Prostate gland (tissue), 2 donors: ENCODE results near the gene KLHL18. TPM values are rescaled to one million over a fixed set of nuclear protein-coding genes. Genes with fewer than 3 reads are reported as not detected.
A peak's percentile ranks its signal among the peaks of the same experiment; 100 is the strongest.

ENCODE experiments used
- DNase-seq: peaks from one replicate; pipeline ENCODE4 v3.0.0-alpha.2; 2019; ENCODE audit warnings: low spot score
- H3K27ac ChIP-seq, 2 donors: fragments of 200-600 bp; sonication (generic); 2 replicates each; pipeline ENCODE4 v1.5.1; 2017 to 2019
- H3K27me3 ChIP-seq: fragments of 200-600 bp; sonication (generic); replicated peaks from 2 replicates; pipeline ENCODE4 v1.5.1; 2019; ENCODE audit not compliant: insufficient read depth
- H3K36me3 ChIP-seq, 2 donors: fragments of 200-600 bp; sonication (generic); 1 replicate in 1 of 2; 2 replicates in 1 of 2; pipeline versions ENCODE4 v1.5.1 to v1.8.1; 2017 to 2019
- H3K4me1 ChIP-seq: fragments of 200-600 bp; sonication (generic); replicated peaks from 2 replicates; pipeline ENCODE4 v1.5.1; 2019
- H3K4me3 ChIP-seq, 2 donors: fragments of 200-600 bp; sonication (generic); 2 replicates each; pipeline ENCODE4 v1.5.1; 2017 to 2019
- H3K9me3 ChIP-seq: fragments of 200-600 bp; sonication (generic); 2 replicates; pipeline ENCODE4 v1.5.1; 2017
- CTCF ChIP-seq, 4 experiments: fragments of 200-600 bp in 2 of 4; fragments of 450-650 bp in 2 of 4; sonication (generic) in 2 of 4; IDR thresholded peaks; 1 replicate in 3 of 4; 2 replicates in 1 of 4; pipeline ENCODE4 v1.5.1; 2016 to 2019; ENCODE audit warnings: antibody characterized with exemption in 4 of 4, mild to moderate bottlenecking in 2 of 4, moderate library complexity in 2 of 4
- POLR2A ChIP-seq: fragments of 450-650 bp; IDR thresholded peaks from one replicate; pipeline ENCODE4 v1.6.1; 2016; ENCODE audit warnings: antibody characterized with exemption, mild to moderate bottlenecking
- POLR2AphosphoS5 ChIP-seq: sonication (generic); formaldehyde crosslinking; IDR thresholded peaks from one replicate; pipeline ENCODE4 v1.6.1; 2017; ENCODE audit warnings: antibody characterized with exemption
- WGBS: methylation state at CpG from one replicate; pipeline ENCODE4 v1.1.5; 2018; 5-methylcytosine and 5-hydroxymethylcytosine counted together
- intact Hi-C: fragments of 100-400 bp; cut with DNase I; formaldehyde crosslinking; loops from one replicate; pipeline ENCODE4 v1.14.2; 2022
- total RNA-seq, 2 donors: library from RNA; depleted of rRNA; stranded (reverse); fragments of >200 nt; gene quantifications; one replicate each; pipeline ENCODE4 v1.1.0, GENCODE V29; 2016

KLHL18 gene
- 10 to 100 TPM; 10.8 to 18.6 TPM for total RNA-seq

GRCh38 chr3:47282424-47283192 lies at the start of gene KLHL18, which contains the start of gene KIF9:
Gene KLHL18 (plus strand): TSS chr3:47282944. CDS start chr3:47282966, 22 bp downstream.
Gene KIF9 (minus strand): TSS chr3:47282799. CDS start chr3:47277374, 5,425 bp downstream.
- no peaks in the 10 kb centered on the region for H3K4me1 ChIP-seq

GRCh38 chr3:47238017-47238416 lies 44.7 kb upstream of the KLHL18 start:
- no peak for DNase-seq
- intact Hi-C loops: no loop called here
- TF ChIP-seq POLR2A (no peak), CTCF (IDR thresholded peaks at IDR 0.05) (no peak), POLR2AphosphoS5 (no peak)
- Histone ChIP-seq H3K9me3 (no peaks in the 10 kb centered on the region), H3K36me3 (no peaks in the 10 kb centered on the region), H3K27me3 (no peaks in the 10 kb centered on the region), H3K4me1 (no peaks in the 10 kb centered on the region), H3K4me3 (no peak overlapping the region), H3K27ac (no peak overlapping the region)
- WGBS: 91% methylated on average over 3 of the region's 3 CpGs

More at GRCh38 chr3:47282424-47283192, at the start of gene KLHL18, which contains the start of gene KIF9:
- under 1% methylated on average over 82 of the region's 82 CpGs for WGBS
- TF ChIP-seq POLR2AphosphoS5: peak; percentile 93
- peak; percentile 11 for TF ChIP-seq POLR2A
- TF ChIP-seq CTCF (IDR thresholded peaks at IDR 0.05): peak in 2 of 4 experiments; percentile 21 to 22
- Histone ChIP-seq H3K9me3 (no peaks in the 10 kb centered on the region), H3K27me3 (no peaks in the 10 kb centered on the region), H3K36me3 (no peaks in the 10 kb centered on the region), H3K4me3 (peak within 1 kb of the TSS; percentile 55 to 68), H3K27ac (peak within 1 kb of the TSS; percentile 94 to 96)
- intact Hi-C loops: loop anchor here (1.0 to 5.0 kb wide), 2 partner anchors 120 to 273 kb away; partner anchors contain the start of gene SETD2
- DNase-seq: peak; percentile 93

- no peaks in the 10 kb centered on the region for H3K36me3 ChIP-seq
- TF ChIP-seq POLR2AphosphoS5 (no peak), POLR2A (no peak)
- H3K4me1 ChIP-seq: no peaks in the 10 kb centered on the region
- H3K27me3 ChIP-seq: no peaks in the 10 kb centered on the region
- intact Hi-C loops: no loop called here
- WGBS: 91% methylated on average over 6 of the region's 6 CpGs
- no peak overlapping the region for H3K4me3 ChIP-seq
- H3K27ac ChIP-seq: no peak overlapping the region
- no peaks in the 10 kb centered on the region for H3K9me3 ChIP-seq
- DNase-seq: no peak
Observed at GRCh38 chr3:47239929-47240328, 42.8 kb upstream of the KLHL18 start.

- no peak overlapping the region for H3K4me3 ChIP-seq
- no peak for DNase-seq
- intact Hi-C loops: no loop called here
- TF ChIP-seq CTCF (IDR thresholded peaks at IDR 0.05) (no peak), POLR2AphosphoS5 (no peak), POLR2A (no peak)
- 87% methylated on average over 9 of the region's 9 CpGs for WGBS
- H3K9me3 ChIP-seq: no peaks in the 10 kb centered on the region
- no peak overlapping the region for H3K27ac ChIP-seq
- no peaks in the 10 kb centered on the region for H3K4me1 ChIP-seq
- H3K36me3 ChIP-seq: no peaks in the 10 kb centered on the region
- H3K27me3 ChIP-seq: no peaks in the 10 kb centered on the region
Observed at GRCh38 chr3:47243419-47244147, 39.2 kb upstream of the KLHL18 start.

- no peak overlapping the region for H3K4me3 ChIP-seq
- H3K4me1 ChIP-seq: no peaks in the 10 kb centered on the region
- H3K27ac ChIP-seq: no peak overlapping the region
- DNase-seq: no peak
- TF ChIP-seq CTCF (IDR thresholded peaks at IDR 0.05) (no peak), POLR2AphosphoS5 (no peak), POLR2A (no peak)
- no peaks in the 10 kb centered on the region for H3K36me3 ChIP-seq
- H3K27me3 ChIP-seq: no peaks in the 10 kb centered on the region
- no peaks in the 10 kb centered on the region for H3K9me3 ChIP-seq
- 90% methylated on average over 10 of the region's 10 CpGs for WGBS
- intact Hi-C loops: no loop called here
Observed at GRCh38 chr3:47244531-47245100, 38.1 kb upstream of the KLHL18 start.
